SK-N-SH (cell line): ENCODE measurements around the gene MYLK2.

Source experiments
- EP300 ChIP-seq, 2 experiments: IDR thresholded peaks; 2 replicates each; pipeline versions ENCODE4 v1.4.0 to v1.6.1; 2012; ENCODE audit warnings: borderline replicate concordance in 1 of 2, low read depth in 1 of 2, low read length in 1 of 2
- POLR2AphosphoS5 ChIP-seq: IDR thresholded peaks from 2 replicates; pipeline ENCODE4 v1.6.1; 2012; ENCODE audit warnings: low read depth, low read length
- TCF12 ChIP-seq: IDR thresholded peaks from 2 replicates; pipeline ENCODE4 v1.4.0; 2012
- TF ChIP-seq, protein P1 (sequence below): fragments of 200-600 bp; sonication (generic); IDR thresholded peaks from 2 replicates; pipeline ENCODE4 v1.6.1; 2017; ENCODE audit warnings: antibody characterized with exemption, mild to moderate bottlenecking, moderate library complexity

DNA sequence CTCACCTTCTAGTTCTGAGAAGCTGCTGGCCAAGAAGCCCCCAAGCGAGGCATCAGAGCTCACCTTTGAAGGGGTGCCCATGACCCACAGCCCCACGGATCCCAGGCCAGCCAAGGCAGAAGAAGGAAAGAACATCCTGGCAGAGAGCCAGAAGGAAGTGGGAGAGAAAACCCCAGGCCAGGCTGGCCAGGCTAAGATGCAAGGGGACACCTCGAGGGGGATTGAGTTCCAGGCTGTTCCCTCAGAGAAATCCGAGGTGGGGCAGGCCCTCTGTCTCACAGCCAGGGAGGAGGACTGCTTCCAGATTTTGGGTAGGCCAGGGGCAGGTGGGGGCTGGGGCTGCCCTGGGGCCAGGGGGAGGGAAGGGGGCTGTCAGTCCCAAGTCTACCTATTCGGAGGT, 2.3 kb downstream of the MYLK2 start:
- TF ChIP-seq, protein P1, sequence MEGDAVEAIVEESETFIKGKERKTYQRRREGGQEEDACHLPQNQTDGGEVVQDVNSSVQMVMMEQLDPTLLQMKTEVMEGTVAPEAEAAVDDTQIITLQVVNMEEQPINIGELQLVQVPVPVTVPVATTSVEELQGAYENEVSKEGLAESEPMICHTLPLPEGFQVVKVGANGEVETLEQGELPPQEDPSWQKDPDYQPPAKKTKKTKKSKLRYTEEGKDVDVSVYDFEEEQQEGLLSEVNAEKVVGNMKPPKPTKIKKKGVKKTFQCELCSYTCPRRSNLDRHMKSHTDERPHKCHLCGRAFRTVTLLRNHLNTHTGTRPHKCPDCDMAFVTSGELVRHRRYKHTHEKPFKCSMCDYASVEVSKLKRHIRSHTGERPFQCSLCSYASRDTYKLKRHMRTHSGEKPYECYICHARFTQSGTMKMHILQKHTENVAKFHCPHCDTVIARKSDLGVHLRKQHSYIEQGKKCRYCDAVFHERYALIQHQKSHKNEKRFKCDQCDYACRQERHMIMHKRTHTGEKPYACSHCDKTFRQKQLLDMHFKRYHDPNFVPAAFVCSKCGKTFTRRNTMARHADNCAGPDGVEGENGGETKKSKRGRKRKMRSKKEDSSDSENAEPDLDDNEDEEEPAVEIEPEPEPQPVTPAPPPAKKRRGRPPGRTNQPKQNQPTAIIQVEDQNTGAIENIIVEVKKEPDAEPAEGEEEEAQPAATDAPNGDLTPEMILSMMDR, result no peak
- TF ChIP-seq TCF12 (no peak), EP300 (IDR thresholded peaks at IDR 0.05; ENCODE audit: borderline replicate concordance in 1 of 2, low read depth in 1 of 2, low read length in 1 of 2) (no peak), POLR2AphosphoS5 (no peak)
